Measurements from ENCODE around the gene HIVEP3. TPM values are rescaled to one million over a fixed set of nuclear protein-coding genes. Genes with fewer than 3 reads are reported as not detected.

HIVEP3 gene
- total RNA-seq, 1 experiment from 2014 or later = 11.0 TPM

GRCh38 chr1:41495210-41495948, 423.3 kb downstream of the HIVEP3 start:
- no peaks in the 10 kb centered on the region for H3K9me3 ChIP-seq (ENCODE audit: insufficient read depth, low read depth)
- intact Hi-C loops (cut with micrococcal nuclease; ENCODE audit: unreplicated experiment) = loop anchor here (1.0 to 10.0 kb wide), 3 partner anchors 20 to 631 kb away; partner anchors contain the start of gene CITED4
- CTCF ChIA-PET = interaction anchor here (0.6 to 1.5 kb wide), 3 partner anchors 21 to 440 kb away, joined by 3 to 7 read pairs (median 3); no protein-coding TSS in a partner anchor
- peak in 1 of 2 experiments; percentile 64 for DNase-seq
- H3F3A ChIP-seq (ENCODE audit: insufficient read depth, low read depth) = peaks cover 46% of the 10 kb centered on the region
- no TSS peak for BruUV-seq (replicated peaks)
- H4K20me1 ChIP-seq (ENCODE audit: insufficient read depth) = no peaks in the 10 kb centered on the region
- H3K79me2 ChIP-seq (ENCODE audit: low read depth) = no peaks in the 10 kb centered on the region
- peak overlapping the region; percentile 67 for H3K27ac ChIP-seq
- H3K9me2 ChIP-seq (ENCODE audit: insufficient read depth) = no peaks in the 10 kb centered on the region
- POLR2A ChIA-PET (ENCODE audit: unreplicated experiment) = interaction anchor here (0.7 to 0.8 kb wide), 2 partner anchors 19 to 72 kb away, joined by 3 to 4 read pairs; no protein-coding TSS in a partner anchor
- peaks cover 70% of the 10 kb centered on the region for H3K4me1 ChIP-seq (replicated peaks; ENCODE audit: insufficient read depth)
- no peaks in the 10 kb centered on the region for H3K36me3 ChIP-seq (ENCODE audit: low read depth)
- no peak overlapping the region for H2AFZ ChIP-seq
- peak overlapping the region; percentile 49; the same call in 1 of the 2 replicates for H3K4me3 ChIP-seq
- TF ChIP-seq EZH2 (IDR thresholded peaks at IDR 0.05; ENCODE audit: low read depth) = no peak
- peak; percentile 64 for TF ChIP-seq CTCF (conservative IDR thresholded peaks at IDR 0.05)
- peak overlapping the region; percentile 76 for H3K4me2 ChIP-seq
- no peaks in the 10 kb centered on the region for H3K27me3 ChIP-seq (ENCODE audit: insufficient read depth, low read depth)

- peaks cover 63% of the 10 kb centered on the region for H3K4me1 ChIP-seq (replicated peaks; ENCODE audit: insufficient read depth)
- no peaks in the 10 kb centered on the region for H3K9me2 ChIP-seq (ENCODE audit: insufficient read depth)
- no peaks in the 10 kb centered on the region for H3K9me3 ChIP-seq (ENCODE audit: insufficient read depth, low read depth)
- DNase-seq = no peak
- H3K4me3 ChIP-seq = no peak overlapping the region
- 0 out of 2 replicates have a peak overlapping the region, but pooled peaks have one; percentile 76 for H3K4me2 ChIP-seq
- CTCF ChIA-PET = interaction anchor here (0.7 to 1.5 kb wide), 2 partner anchors 21 to 60 kb away, joined by 3 to 7 read pairs; no protein-coding TSS in a partner anchor
- TF ChIP-seq EZH2 (IDR thresholded peaks at IDR 0.05; ENCODE audit: low read depth) (no peak), CTCF (conservative IDR thresholded peaks at IDR 0.05) (no peak)
- no peaks in the 10 kb centered on the region for H4K20me1 ChIP-seq (ENCODE audit: insufficient read depth)
- POLR2A ChIA-PET (ENCODE audit: unreplicated experiment) = no interaction called here
- H3K79me2 ChIP-seq (ENCODE audit: low read depth) = no peaks in the 10 kb centered on the region
- H3F3A ChIP-seq (ENCODE audit: insufficient read depth, low read depth) = peaks cover 45% of the 10 kb centered on the region
- no peak overlapping the region for H3K27ac ChIP-seq
- no TSS peak for BruUV-seq (replicated peaks)
- no peaks in the 10 kb centered on the region for H3K27me3 ChIP-seq (ENCODE audit: insufficient read depth, low read depth)
- no peak overlapping the region for H2AFZ ChIP-seq
- intact Hi-C loops (cut with micrococcal nuclease; ENCODE audit: unreplicated experiment) = loop anchor here (1.0 to 10.0 kb wide), 3 partner anchors 21 to 630 kb away; partner anchors contain the start of gene CITED4
- H3K36me3 ChIP-seq (ENCODE audit: low read depth) = no peaks in the 10 kb centered on the region
Measured at GRCh38 chr1:41494351-41495209, 424.1 kb downstream of the HIVEP3 start.
